BJ (cell line): ENCODE data around the gene ANKFN1. TPM values are rescaled to one million over a fixed set of nuclear protein-coding genes. Genes with fewer than 3 reads are reported as not detected.
"Not testable (repeated sequence)": the region's sequence is repeated elsewhere in the genome, so short reads cannot be mapped to it uniquely, and the experiment has no call there.

Source experiments
- CTCF ChIA-PET: fragments of 350-600 bp; formaldehyde crosslinking; extraction: SDS; loops from one replicate; lab custom pipeline; 2021; ENCODE audit warnings: antibody characterized with exemption, inconsistent platforms; lab: Yijun Ruan, JAX
- POLR2A ChIA-PET: fragments of 300-600 bp; sonication (Branson Sonifier 250); formaldehyde crosslinking; extraction: SDS; loops from one replicate; lab custom pipeline; 2021; ENCODE audit warnings: antibody characterized with exemption; lab: Charles Lee
- DNase-seq: peaks from one replicate; pipeline ENCODE4 v3.0.0-alpha.2; 2011; ENCODE audit warnings: low read depth
- H3K27me3 ChIP-seq: 2 replicates; pipeline ENCODE4 v1.6.0; 2011; ENCODE audit warnings: low read length; ENCODE audit not compliant: control insufficient read depth, insufficient read depth
- H3K36me3 ChIP-seq: 2 replicates; pipeline ENCODE4 v1.5.1; 2011; ENCODE audit warnings: low read length; ENCODE audit not compliant: control insufficient read depth, insufficient read depth
- H3K4me3 ChIP-seq: 2 replicates; pipeline ENCODE4 v1.5.1; 2011; ENCODE audit warnings: low read depth, mild to moderate bottlenecking, control low read depth, low read length
- CTCF ChIP-seq: IDR thresholded peaks from 2 replicates; pipeline ENCODE4 v1.5.1; 2011; ENCODE audit warnings: low read depth, mild to moderate bottlenecking, control low read depth, inconsistent platforms, low read length, moderate library complexity; ENCODE audit not compliant: insufficient read depth
- polyA plus RNA-seq: library from polyadenylated mRNA; depleted of rRNA; stranded (reverse); fragments of >200 nt; gene quantifications from 2 replicates; pipeline ENCODE4 v1.2.3, GENCODE V29; 2011

The ANKFN1 gene
- polyA plus RNA-seq, 1 experiment: 0.06 TPM

- POLR2A ChIA-PET: no interaction called here
- DNase-seq: no peak
- Histone ChIP-seq H3K27me3 (no peaks in the 10 kb centered on the region), H3K36me3 (no peaks in the 10 kb centered on the region), H3K4me3 (no peak overlapping the region)
- no peak for TF ChIP-seq CTCF
- CTCF ChIA-PET: interaction anchor here (0.7 kb wide), 1 partner anchor 13 kb away, joined by 4 read pairs; no protein-coding TSS in a partner anchor
These were observed 242.5 kb downstream of the ANKFN1 start for GRCh38 chr17:56395787-56396186.

DNA sequence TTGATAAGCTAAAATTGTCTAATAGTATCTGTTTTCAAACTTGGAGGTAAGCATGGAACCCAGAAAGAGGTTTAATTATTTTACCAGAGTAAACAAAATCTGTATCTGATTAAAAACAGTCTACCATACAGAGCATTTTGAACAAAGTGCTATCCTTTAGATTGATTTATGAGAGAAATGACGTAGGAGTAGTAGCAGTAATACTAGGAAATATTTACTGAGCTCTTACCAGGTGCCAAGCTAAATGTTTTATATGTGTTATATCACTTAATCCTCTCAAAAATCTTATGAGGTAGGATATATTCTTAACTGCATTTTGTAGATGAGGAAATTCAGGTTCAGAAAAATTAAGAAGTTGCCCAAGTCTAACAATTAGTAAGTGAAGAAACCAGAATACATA lies 253.8 kb downstream of the ANKFN1 start:
- no peak overlapping the region for H3K4me3 ChIP-seq
- ChIA-PET CTCF (interaction anchor here (1.4 kb wide), 1 partner anchor 41 kb away, joined by 3 read pairs; no protein-coding TSS in a partner anchor), POLR2A (no interaction called here)
- no peaks in the 10 kb centered on the region for H3K36me3 ChIP-seq
- no peak for DNase-seq
- no peaks in the 10 kb centered on the region for H3K27me3 ChIP-seq
- no peak for TF ChIP-seq CTCF

DNA sequence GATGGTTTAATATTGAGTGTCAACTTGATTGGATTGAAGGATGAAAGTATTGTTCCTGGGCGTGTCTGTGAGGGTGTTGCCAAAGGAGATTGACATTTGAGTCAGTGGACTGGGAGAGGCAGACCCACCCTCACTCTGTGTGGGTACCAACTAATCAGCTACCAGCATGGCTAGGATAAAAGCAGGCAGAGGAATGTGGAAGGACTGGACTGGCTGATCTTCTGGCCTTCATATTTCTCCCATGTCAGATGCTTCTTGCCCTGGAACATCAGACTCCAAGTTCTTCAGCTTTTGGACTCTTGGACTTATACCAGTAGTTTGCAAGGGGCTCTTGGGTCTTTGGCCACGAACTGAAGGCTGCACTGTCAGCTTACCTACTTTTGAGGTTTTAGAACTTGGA lies 259.1 kb downstream of the ANKFN1 start:
- CTCF ChIA-PET, DNase-seq, H3K27me3 ChIP-seq, POLR2A ChIA-PET, H3K36me3 ChIP-seq, H3K4me3 ChIP-seq: not testable (repeated sequence)

- TF ChIP-seq CTCF: no peak
- no peaks in the 10 kb centered on the region for H3K27me3 ChIP-seq
- no peak overlapping the region for H3K4me3 ChIP-seq
- H3K36me3 ChIP-seq: no peaks in the 10 kb centered on the region
- no peak for DNase-seq
- ChIA-PET CTCF (no interaction called here), POLR2A (no interaction called here)
These were observed 263.5 kb downstream of the ANKFN1 start for GRCh38 chr17:56416682-56417351.

GRCh38 chr17:56424005-56424404 lies 270.7 kb downstream of the ANKFN1 start:
- H3K27me3 ChIP-seq: no peaks in the 10 kb centered on the region
- no peaks in the 10 kb centered on the region for H3K36me3 ChIP-seq
- TF ChIP-seq CTCF: no peak
- CTCF ChIA-PET: no interaction called here
- POLR2A ChIA-PET: no interaction called here
- no peak overlapping the region for H3K4me3 ChIP-seq
- no peak for DNase-seq

DNA sequence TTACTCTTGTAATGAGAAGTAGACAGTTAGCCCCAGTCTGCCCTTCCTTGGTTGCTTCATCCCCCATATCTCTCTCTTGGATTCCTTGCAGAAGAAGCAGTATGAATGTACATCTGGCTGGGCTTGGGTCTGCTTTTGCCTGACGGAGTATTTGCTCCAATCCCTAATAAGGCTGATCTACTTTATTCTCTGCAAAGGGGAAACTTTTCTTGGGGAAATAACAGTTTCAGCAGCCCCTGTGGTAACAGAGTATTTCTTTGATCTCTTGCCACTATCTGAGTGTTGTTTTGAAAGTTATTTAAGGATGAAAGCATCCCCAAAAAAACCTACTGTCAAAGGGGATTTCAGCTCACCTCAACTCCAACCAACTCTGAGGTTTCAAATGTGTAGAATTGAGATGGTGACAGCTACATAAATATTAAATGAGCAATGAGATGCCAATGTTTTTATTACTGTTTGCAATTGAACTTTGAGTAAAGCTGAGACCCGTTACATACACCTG lies 271.3 kb downstream of the ANKFN1 start:
- Histone ChIP-seq H3K4me3 (no peak overlapping the region), H3K36me3 (no peaks in the 10 kb centered on the region), H3K27me3 (no peaks in the 10 kb centered on the region)
- POLR2A ChIA-PET: no interaction called here
- no peak for TF ChIP-seq CTCF
- CTCF ChIA-PET: no interaction called here
- no peak for DNase-seq
